NOMO-1 (cell line): ENCODE data around the gene MEF2D.

Experiments
- DNase-seq, 2 experiments: peaks; one replicate each; lab custom pipeline; 2025; ENCODE audit not compliant: unreplicated experiment in 2 of 2; lab: John Stamatoyannopoulos, UW

Gene MEF2D

DNA sequence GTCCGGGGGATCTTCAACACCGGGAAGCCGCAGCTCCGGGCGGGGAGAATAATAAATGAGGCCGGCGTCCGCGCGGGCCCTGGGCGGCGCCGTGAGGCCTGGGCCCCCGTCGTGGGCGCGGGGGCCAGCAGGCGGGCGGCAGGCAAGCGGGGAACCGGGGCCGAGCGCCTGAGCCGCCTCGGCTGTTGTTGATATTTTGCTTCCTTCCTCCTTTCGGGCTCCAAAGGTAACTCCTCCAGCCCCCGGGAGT is at the start of gene MEF2D:
Gene MEF2D (minus strand): TSS at position 233 of the 250 bp plus-strand sequence. CDS start 17,483 bp downstream, outside the sequence.
- DNase-seq: no peak

DNA sequence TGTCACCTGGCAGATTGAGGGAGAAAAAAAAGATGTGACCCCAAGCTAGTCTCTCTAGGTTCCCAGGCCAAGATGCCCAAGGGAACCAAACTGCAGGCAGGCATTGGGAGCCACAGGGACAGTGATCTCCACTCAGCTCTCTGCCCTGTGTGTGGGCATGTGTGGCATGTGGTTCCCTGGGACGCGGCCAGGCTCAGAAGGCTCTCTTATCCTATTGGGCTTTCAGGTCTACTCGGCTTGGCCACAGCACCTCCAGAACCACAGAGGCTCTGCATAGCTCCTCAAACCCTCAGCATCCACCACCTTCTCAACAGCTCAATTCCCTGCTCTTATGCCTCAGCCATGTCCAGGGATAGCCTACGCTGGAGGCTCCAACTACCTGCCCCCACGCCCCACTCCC is 49.8 kb upstream of the MEF2D start:
- DNase-seq: no peak

DNA sequence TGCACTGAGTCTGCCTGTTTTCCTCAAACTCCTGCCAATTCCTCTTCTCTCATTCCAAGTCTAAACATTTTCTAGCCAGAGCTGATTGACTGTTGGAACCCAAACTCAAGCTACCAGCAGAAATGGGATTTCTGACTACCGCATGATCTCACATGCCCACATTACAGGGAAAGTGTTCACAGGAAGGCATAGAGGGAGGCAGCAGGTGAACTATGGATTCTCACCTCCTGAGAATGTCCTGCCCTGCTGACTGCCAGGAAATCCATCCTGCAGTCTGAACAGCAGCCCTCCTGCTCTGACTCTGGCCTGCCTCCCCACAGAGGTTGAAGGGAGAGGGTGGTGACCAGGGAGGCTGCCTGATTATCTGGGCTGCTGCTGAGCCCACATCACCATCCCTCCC is 49.3 kb upstream of the MEF2D start:
- no peak for DNase-seq

DNA sequence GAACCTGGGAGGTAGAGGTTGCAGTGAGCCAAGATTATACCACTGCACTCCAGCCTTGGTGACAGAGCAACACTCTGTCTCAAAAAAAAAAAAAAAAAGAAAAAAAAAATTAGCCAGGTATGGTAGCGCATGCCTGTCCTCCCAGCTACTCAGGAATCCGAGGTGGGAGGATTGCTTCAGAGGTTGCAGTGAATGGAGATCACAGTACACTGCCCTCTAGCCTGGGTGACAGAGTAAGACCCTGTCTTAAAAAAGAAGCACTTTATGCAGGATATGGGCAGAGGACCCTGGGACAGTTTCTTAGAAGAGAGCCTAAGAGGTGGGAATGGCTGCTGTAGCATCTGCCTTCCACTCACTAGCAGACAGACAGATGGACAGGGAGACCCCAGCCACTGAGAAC is 48.8 kb upstream of the MEF2D start:
- no peak for DNase-seq

DNA sequence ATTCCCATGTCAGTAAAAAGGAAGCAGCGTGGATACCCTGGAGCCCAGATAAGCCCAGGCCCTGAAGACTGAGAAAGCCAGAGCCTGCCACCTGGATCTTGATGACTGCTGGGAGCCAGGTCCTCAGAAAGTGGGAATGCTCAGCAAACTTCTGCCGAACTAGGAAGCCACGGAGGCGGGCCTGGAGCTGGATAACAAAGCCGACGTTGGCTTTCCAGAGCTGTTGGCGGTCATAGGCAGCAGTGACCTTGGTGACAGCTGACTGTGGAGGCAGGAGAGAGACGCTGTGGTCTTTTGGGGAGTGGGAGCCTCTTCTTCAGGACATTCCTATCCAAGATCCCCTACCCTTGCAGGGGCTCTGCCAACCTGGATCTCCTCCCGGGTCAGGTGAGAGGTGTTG is 47.4 kb upstream of the MEF2D start:
- no peak for DNase-seq

DNA sequence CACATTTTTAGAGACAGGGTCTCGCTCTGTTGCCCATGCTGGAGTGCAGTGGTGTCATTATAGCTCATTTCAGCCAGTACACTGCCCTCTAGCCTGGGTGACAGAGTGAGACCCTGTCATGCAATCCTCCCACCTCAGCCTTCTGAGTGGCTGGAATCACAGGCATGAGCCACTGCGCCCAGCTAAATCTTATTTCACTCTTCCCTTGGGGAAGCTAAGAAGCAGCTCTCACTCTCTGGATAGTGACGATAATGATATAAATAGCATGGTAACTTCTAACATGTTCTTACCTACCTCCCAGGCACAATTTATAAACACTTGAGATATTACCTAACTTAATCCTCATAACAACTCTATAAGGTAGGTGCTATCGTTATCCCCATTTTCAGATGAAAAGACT is 46.9 kb upstream of the MEF2D start:
- DNase-seq: no peak

DNA sequence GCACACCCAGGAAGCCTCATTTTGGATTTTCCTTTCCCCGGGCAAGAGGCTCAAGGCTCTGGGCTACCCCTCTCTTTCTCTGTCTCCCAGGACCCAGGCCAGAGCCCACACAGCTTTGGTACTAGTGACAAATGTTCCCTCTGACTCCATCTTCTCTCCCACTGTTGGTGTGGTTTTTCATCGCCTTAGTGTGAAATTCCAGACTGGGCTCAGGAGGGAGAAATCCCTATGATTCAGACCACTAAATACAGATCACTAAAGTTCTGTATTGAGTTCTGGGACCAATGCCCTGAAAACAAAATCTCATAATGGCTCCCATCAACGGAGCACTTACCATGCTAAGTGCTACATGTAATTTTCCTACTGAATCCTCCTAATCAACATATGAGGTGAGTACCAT is 45.7 kb upstream of the MEF2D start:
- no peak for DNase-seq

DNA sequence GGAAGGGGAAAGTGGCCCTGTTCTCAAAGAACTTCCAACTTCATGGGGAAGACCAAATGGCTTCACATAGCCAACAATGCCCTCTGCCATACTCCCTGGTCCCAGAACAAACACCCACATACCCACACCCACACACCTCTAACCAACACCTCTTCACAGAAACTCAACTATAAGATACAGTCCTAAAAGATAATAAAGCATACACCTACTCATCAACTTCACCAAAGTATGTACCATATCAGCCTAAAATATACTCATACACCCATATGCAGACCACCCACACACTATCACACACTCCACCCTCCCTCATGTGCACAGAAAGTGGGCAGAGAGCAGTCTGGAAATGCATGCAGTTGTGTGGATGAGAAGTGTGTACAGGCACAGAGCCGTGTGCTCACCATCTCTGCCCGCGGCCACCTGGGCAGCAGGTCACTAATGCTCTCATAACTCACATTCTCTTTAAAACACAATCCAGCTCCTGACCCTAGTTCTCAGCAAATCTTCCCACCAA is 44.1 kb upstream of the MEF2D start:
- no peak for DNase-seq

DNA sequence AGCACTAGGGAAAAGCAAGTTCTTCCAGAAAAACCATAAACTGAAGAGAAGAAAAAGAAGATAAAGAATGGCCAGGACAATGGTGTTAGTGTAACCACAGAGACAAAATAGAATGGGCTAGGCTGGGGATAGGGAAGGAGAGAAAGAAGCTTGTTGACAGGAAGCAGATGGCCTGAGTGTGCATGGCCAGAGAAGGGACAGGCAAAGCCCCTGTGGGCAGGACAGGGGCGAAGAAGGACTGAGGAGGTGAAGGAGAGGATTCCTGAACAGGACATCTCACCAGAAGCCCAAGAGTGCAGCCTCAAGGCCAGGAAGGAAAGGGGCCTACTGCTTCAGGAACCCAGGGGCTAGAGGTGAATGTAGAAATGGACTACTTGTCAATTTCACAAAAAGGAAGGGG is 42.5 kb upstream of the MEF2D start:
- DNase-seq: no peak

DNA sequence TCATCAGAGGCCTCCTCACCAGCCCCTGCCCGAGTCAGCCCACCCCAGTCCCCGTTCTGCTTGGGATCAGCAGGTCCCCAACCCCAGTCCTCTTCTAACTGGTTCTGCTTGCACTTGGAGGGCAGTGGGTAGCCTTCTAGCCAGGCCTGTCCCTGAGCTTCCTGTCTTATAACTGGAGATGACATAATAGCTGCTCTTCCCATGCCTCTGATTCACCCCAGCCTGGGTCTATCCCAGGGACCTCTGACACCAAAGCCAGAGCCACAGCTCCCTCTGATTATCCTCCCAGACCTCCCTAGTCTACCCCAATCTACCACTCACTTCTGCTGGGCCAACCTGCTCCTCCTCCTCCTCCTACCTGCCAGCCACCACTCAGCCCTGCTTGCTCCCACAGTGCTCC is 40.4 kb upstream of the MEF2D start:
- no peak for DNase-seq

DNA sequence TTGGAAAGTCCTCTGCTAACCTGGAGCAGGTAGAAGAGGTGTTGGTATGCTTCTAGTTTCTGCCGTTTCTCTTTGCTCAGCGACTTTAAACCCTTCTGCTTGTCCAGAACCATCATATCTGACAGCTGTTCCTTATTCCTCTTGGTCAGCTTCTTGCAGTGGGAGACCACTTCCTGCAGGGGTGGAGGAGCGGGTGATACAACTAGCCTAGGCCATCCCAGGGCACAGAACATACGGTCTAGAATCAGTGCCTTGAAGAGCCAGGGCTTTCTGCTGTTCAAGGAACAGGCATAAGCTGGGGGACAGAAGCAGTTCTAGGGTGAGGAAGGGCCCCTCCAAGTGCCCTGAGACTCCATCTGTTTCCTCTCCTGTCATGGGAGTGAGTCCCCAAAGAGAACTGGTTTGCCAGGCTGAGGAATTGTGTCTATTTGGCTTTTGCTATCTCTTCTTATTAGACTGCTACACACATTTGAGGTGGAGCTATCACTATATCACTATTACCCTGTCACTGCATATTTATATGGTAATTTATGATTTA is 39.3 kb upstream of the MEF2D start:
- DNase-seq: no peak

DNA sequence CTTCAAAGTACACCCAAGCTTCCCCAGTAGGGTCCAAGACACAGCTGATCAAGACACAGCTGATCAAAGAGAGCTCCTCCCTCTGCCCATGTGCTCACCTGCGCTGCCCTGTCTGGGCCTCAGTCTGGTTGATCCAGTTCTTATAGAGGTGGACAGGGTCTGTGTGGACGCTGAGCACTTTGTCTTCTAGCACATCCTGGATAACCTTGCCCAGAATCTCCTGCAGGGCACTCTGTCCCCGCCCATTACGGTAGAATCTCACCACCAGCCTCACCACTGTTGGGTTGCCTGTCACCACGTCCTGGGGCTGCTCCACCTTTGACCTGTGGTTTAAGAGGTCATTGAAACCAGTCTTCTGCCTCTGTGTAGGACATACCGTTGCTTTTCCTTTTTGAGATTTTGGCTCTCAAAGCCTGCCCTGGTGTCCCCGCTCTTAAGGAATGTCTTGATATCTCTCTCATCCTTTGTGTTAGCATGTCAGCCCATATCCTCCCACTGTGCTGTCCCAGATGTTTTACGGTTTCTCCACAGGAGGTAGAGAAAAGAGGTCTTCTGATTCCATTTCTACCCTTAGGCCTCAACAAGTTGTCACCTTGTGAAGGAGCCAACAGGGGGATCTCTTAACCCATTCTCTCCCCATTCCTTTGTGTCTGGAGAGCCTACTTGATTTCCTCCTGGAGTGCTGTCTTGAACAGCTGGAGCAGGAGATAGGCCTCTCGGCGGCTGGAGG is 38.3 kb upstream of the MEF2D start:
- DNase-seq: no peak

DNA sequence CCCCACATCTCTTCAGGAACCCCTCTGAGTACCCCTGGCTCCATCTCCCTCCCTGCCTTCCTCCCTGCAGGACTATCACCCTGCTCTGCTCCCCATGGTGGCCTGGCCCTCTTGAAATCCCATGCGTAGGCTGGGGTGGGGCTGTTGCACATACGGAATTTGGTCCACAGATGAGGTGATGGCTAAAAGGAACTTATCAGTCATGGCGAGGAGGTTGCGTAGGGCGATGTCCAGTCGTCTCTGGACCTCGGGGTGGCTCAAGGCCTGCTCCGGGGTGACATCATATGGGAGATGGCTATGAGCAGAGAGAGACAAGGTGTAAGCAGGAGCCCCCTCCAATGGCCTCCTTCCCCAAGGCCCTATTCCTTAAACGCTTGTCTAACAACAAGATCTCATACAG is 36.5 kb upstream of the MEF2D start:
- DNase-seq: no peak

DNA sequence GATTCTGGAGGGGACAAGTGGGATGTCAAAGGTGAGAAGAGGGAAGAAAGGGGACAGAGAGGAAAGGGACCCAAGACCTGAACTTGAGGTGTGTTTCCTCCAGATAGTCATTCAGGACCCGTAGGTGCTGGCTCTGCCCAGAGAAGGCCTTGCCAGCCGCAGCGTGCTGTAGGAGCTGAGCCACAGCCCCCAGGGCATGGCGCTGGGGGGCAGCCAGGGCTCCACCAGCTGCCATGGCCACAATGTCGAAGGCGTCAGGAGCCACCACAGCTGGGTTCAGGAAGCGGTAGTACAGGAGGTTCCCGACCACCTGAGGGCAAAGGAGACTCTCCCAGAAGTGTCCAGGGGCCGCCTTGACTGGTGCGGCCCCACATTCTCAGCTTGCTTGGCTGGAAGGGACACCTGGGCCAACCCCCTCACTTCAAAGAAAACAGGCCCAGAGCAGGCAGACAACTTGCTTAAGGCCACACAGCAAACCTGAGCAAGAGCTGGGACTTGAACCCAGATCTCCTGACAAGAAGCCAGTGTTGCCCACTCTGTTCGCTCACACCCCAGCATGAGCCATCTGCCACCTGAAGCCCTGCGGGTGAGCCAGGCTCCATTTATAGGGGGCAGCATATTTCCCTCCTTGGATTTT is 34.0 kb upstream of the MEF2D start:
- DNase-seq: no peak

DNA sequence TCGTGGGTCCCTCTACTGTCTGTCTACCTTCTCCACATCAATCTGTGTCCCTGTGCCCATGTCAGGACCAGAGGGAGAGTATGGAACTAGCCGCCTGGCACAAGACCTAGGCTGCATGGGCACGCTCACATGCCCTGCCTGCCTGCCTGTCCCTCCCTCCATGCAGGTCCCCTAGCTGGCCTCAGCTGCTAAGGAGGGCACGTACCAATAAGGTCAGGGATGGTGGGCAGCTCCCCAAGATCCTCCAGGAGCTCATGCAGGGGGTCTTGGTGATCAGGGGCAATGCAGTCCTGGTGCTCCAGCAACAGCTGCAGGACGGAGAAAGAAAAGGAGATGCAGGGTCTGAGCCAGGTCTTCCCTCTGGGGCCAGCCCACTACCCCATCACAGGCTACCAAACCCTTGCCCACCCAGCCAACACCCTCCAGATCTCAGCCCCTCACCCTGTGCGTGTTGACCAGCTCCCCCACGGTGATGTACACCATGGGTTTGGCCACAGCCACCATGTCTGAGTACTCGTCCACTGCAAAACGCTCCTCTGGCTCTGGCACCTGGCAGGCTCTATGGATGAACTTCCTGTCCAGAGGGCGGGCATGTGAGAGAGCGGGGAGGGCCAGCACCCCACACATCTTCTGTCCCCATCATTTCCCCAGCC is 33.1 kb upstream of the MEF2D start:
- DNase-seq: no peak

DNA sequence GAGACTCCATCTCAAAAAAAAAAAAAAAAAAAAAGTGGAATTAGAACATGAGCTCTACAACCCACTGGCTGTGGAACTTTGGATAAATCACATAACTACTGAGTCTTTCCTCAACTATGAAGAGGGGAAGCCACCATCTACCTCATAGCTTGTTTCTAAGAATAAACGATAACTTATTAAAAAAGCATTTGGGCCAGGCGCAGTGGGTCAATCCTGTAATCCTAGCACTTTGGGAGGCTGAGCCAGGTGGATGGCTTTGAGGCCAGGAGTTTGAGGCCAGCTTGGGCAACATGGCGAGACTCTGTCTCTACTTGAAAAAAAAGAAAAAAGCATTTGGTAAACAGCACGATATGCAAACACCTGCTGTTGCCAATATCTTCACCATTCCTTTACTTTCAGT is 31.8 kb upstream of the MEF2D start:
- no peak for DNase-seq

DNA sequence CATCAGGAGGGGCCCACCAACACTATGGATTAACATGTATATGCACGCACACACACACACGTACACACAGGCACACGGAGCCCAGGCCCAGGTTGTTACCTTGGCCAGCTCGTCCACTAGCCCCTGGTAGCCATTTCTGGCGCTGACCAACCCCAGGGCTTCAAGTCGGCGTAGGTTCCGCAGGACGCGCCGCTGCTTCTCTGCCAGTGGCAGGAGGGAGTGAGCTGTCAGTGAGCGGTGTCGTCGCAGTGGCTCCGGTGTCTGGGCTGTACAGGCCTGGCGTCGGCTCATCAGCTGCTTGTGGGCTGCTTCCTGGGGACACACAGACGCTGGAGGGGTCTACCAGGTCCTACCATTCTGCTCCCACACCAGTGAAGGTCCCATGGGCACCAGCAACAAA is 29.4 kb upstream of the MEF2D start:
- no peak for DNase-seq

DNA sequence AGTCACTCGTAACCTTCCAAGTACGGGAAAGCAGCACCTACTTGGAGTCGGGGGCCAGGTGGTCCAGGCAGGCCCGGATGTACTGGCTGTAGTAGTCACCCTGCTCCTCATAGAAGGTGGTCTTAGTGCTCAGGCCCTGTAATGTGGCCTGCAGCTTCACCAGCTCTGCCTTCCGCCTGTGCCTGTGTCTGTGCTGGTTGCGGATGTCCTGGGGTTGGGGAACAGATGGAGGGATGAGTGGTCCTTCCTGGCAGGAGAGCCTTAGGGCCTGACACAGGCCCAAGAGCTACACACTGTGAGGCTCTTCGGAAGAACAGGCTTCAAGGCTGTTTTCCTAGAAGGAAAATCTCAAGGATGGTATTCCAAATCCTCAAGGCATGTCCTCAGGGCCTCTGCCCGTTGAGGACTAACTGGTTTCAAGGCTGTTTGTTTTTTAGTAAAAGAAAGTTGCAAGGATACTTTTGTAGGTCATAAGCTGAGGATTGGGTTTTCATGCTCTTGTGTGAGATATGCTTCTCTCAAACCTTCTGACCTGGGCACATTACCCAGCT is 28.4 kb upstream of the MEF2D start:
- DNase-seq: no peak

DNA sequence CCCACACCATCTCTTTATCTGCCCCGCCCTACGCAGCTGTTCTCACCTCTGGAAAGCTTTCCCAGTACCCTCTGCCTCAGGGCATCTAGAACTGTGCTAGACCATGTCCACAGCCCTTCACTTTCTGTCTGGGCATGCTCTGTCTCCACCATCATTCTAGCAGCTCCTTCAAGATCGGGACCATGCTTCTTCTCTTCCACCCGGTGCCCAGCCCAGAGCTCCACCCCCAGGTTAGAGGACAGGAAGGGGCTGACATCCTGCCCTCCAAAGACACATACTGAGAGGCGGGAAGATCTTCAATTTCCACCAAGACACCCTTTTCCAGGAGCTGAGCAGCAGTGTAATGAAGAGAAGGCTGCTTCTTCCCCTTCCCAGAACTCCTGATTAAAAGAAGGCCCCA is 27.7 kb upstream of the MEF2D start:
- DNase-seq: no peak

DNA sequence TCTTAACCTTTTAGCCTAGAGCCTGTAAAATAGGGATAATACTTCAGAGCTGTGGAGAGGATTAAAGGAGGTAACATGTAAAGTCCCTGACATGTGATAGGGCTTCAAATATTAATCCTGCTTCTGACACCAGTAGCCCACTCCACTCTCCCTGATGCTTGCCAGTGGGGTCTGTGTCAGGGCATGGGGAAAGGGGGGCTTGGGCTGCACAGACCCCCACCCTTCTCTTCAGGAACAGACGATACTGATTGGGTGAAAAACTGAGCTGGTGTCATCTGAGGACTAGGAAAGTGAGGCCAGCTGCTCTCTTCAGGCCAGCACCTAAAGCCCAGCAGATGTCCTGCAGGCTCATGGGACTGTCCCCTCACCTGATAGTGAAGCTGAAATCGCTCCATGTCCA is 27.0 kb upstream of the MEF2D start:
- DNase-seq: no peak

DNA sequence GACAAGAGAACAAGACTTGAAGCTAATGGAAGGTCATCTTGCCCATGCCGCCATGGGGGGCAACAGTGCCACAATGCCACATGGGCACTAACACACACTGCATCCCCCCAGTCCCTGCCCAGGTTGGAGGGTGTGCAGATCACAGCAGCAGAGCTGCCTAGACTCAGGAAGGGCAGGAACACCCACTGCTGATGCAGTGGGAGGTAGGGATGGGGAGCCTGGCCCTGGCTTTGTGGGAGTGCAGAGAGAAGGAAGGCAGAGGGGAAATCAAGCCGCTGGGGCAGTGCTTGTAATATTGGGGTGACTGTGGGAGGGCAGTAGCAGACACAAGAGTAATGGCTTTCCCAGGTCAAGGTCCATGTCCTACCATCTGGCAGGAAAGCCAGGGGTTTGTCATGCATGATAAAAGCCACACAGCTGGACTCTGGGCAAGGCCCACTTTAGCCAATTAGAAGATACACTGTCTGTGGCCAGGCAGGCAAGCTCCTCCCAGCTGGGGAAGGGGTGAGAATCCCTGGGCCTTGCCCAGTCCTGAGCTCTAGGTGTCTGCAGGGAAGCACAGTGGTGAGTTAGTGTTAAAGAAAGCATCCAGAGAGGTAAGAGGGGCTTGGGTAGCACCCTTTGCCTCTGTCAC is 25.4 kb upstream of the MEF2D start:
- no peak for DNase-seq
